ENCODE results near the gene LUC7L2.
"Not testable (repeated sequence)": the region's sequence is repeated elsewhere in the genome, so short reads cannot be mapped to it uniquely, and the experiment has no call there.

The LUC7L2 gene

GRCh38 chr7:139465072-139465471, 105.4 kb downstream of the LUC7L2 start:
- H3K4me3 ChIP-seq (ENCODE audit: low read length); H3F3A ChIP-seq (ENCODE audit: insufficient read depth, low read length); H3K4me2 ChIP-seq (ENCODE audit: low read depth, low read length); H3K9me3 ChIP-seq (replicated peaks; ENCODE audit: insufficient read depth, low read length); H3K4me1 ChIP-seq (ENCODE audit: low read length); H2AFZ ChIP-seq (ENCODE audit: low read length); H4K20me1 ChIP-seq (ENCODE audit: insufficient read depth, low read length); H3K36me3 ChIP-seq (replicated peaks; ENCODE audit: insufficient read depth, low read length); H3K27me3 ChIP-seq (replicated peaks; ENCODE audit: insufficient read depth, low read length); H3K27ac ChIP-seq (ENCODE audit: low read length); DNase-seq; H3K79me2 ChIP-seq (ENCODE audit: low read length); H3K9me2 ChIP-seq (replicated peaks; ENCODE audit: insufficient read depth, low read length); H3K9ac ChIP-seq (ENCODE audit: low read length): not testable (repeated sequence)

DNA sequence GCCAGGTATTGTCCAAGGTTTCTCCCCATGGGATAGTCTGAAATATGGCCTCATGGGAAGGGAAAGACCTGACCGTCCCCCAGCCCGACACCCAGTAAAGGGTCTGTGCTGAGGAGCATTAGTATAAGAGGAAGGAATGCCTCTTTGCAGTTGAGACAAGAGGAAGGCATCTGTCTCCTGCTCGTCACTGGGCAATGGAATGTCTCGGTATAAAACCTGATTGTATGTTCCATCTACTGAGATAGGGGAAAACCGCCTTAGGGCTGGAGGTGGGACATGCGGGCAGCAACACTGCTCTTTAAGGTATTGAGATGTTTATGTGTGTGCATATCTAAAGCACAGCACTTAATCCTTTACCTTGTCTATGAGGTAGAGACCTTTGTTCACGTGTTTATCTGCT, 108.0 kb downstream of the LUC7L2 start:
- H3K27me3 ChIP-seq (replicated peaks; ENCODE audit: insufficient read depth, low read length); H3K4me2 ChIP-seq (ENCODE audit: low read depth, low read length); H3K9ac ChIP-seq (ENCODE audit: low read length); H3K4me1 ChIP-seq (ENCODE audit: low read length); DNase-seq; H3K79me2 ChIP-seq (ENCODE audit: low read length); H3K4me3 ChIP-seq (ENCODE audit: low read length); H3K9me3 ChIP-seq (replicated peaks; ENCODE audit: insufficient read depth, low read length); H2AFZ ChIP-seq (ENCODE audit: low read length); H4K20me1 ChIP-seq (ENCODE audit: insufficient read depth, low read length); H3K36me3 ChIP-seq (replicated peaks; ENCODE audit: insufficient read depth, low read length); H3K27ac ChIP-seq (ENCODE audit: low read length); H3K9me2 ChIP-seq (replicated peaks; ENCODE audit: insufficient read depth, low read length); H3F3A ChIP-seq (ENCODE audit: insufficient read depth, low read length): not testable (repeated sequence)

GRCh38 chr7:139468281-139468680, 108.6 kb downstream of the LUC7L2 start:
- not testable (repeated sequence) for H3K9me3 ChIP-seq (replicated peaks; ENCODE audit: insufficient read depth, low read length); H3K27ac ChIP-seq (ENCODE audit: low read length); H3K9ac ChIP-seq (ENCODE audit: low read length); H3K36me3 ChIP-seq (replicated peaks; ENCODE audit: insufficient read depth, low read length); H3K27me3 ChIP-seq (replicated peaks; ENCODE audit: insufficient read depth, low read length); H3K4me1 ChIP-seq (ENCODE audit: low read length); H3F3A ChIP-seq (ENCODE audit: insufficient read depth, low read length); H3K4me3 ChIP-seq (ENCODE audit: low read length); H2AFZ ChIP-seq (ENCODE audit: low read length); DNase-seq; H4K20me1 ChIP-seq (ENCODE audit: insufficient read depth, low read length); H3K9me2 ChIP-seq (replicated peaks; ENCODE audit: insufficient read depth, low read length); H3K4me2 ChIP-seq (ENCODE audit: low read depth, low read length); H3K79me2 ChIP-seq (ENCODE audit: low read length)

GRCh38 chr7:139471740-139472353, 112.2 kb downstream of the LUC7L2 start:
- no peak for DNase-seq
- H3K4me2 ChIP-seq (ENCODE audit: low read depth, low read length): no peak overlapping the region
- H3K27ac ChIP-seq (ENCODE audit: low read length): no peak overlapping the region
- H3K36me3 ChIP-seq (replicated peaks; ENCODE audit: insufficient read depth, low read length): no peaks in the 10 kb centered on the region
- no peaks in the 10 kb centered on the region for H3K27me3 ChIP-seq (replicated peaks; ENCODE audit: insufficient read depth, low read length)
- H3K9ac ChIP-seq (ENCODE audit: low read length): no peak overlapping the region
- TF ChIP-seq EZH2phosphoT487 (IDR thresholded peaks at IDR 0.05; ENCODE audit: low read length) (no peak), CTCF (IDR thresholded peaks at IDR 0.05; ENCODE audit: low read length) (no peak), EZH2 (optimal IDR thresholded peaks at IDR 0.05; ENCODE audit: low read depth, low read length) (no peak)
- no peaks in the 10 kb centered on the region for H3K9me2 ChIP-seq (replicated peaks; ENCODE audit: insufficient read depth, low read length)
- H4K20me1 ChIP-seq (ENCODE audit: insufficient read depth, low read length): no peaks in the 10 kb centered on the region
- H3F3A ChIP-seq (ENCODE audit: insufficient read depth, low read length): no peaks in the 10 kb centered on the region
- H3K4me3 ChIP-seq (ENCODE audit: low read length): no peak overlapping the region
- no peaks in the 10 kb centered on the region for H3K4me1 ChIP-seq (ENCODE audit: low read length)
- H2AFZ ChIP-seq (ENCODE audit: low read length): no peak overlapping the region
- H3K79me2 ChIP-seq (ENCODE audit: low read length): no peaks in the 10 kb centered on the region
- no peaks in the 10 kb centered on the region for H3K9me3 ChIP-seq (replicated peaks; ENCODE audit: insufficient read depth, low read length)

Data from MM.1S (cell line).